ENCODE data around the gene PDSS2.

PDSS2 gene, protein sequence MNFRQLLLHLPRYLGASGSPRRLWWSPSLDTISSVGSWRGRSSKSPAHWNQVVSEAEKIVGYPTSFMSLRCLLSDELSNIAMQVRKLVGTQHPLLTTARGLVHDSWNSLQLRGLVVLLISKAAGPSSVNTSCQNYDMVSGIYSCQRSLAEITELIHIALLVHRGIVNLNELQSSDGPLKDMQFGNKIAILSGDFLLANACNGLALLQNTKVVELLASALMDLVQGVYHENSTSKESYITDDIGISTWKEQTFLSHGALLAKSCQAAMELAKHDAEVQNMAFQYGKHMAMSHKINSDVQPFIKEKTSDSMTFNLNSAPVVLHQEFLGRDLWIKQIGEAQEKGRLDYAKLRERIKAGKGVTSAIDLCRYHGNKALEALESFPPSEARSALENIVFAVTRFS

DNA sequence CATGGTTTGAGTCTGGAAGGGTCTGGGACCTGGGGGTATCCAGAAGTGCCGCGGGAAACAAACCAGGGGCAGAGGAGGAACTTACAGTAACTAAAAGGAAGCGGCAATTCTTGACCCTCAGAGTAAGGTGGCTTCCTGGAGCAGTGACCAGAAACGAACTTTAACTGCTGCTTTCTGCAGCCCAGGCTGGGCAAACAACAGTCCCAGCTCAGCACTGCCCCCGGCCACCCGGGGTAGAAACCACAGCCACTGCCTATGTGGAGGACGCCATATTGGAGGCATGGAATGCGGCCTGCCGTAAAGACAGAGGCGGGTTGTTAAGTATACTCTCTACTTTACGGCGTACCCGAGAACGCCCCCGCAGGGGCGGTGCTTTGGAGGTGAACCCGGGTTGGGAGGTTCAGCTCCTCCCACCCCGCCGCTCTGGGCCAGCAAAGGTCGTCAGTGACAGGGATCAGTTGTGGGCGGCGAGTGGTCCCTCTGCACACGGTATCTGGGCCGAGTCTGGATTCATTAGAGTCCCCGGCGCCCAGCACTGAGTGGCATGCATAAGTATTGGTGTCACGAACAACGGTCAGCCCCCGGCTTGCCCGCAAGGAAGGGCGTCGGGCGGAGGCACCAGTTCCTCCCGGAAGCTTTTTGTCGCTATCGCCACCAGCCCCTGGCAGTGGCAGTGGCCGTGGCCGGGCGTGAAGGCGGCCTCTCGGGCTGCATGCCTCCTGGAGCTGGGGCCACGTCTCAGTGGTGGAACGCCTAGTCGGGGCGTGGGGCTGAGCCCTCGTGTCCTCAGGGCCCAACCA lies at the start of gene PDSS2:
Gene PDSS2 (minus strand): TSS at position 282 of the 800 bp plus-strand sequence. CDS start 279 bp downstream, at position 3.
- peak within 1 kb of the TSS; percentile 90 for H3K27ac ChIP-seq
- TF ChIP-seq, protein P1, sequence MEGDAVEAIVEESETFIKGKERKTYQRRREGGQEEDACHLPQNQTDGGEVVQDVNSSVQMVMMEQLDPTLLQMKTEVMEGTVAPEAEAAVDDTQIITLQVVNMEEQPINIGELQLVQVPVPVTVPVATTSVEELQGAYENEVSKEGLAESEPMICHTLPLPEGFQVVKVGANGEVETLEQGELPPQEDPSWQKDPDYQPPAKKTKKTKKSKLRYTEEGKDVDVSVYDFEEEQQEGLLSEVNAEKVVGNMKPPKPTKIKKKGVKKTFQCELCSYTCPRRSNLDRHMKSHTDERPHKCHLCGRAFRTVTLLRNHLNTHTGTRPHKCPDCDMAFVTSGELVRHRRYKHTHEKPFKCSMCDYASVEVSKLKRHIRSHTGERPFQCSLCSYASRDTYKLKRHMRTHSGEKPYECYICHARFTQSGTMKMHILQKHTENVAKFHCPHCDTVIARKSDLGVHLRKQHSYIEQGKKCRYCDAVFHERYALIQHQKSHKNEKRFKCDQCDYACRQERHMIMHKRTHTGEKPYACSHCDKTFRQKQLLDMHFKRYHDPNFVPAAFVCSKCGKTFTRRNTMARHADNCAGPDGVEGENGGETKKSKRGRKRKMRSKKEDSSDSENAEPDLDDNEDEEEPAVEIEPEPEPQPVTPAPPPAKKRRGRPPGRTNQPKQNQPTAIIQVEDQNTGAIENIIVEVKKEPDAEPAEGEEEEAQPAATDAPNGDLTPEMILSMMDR (conservative IDR thresholded peaks at IDR 0.05): peak; percentile 74

DNA sequence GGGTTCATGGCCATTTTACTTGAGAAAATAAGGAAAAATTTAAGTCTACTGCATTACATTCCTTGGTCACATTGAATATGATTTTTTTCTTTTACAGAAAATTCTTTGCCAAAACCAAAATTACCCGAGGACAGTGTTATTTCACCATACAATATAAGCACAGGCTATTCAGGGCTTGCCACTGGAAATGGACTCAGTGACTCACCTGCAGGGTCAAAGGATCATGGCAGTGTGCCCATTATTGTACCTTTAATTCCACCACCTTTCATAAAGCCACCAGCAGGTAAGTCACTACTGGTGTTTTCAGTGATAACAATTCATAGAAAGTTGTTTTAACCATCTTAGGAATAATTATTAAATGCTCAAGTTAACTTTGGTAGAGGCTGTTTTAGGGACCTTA lies 46.8 kb upstream of the PDSS2 start:
- TF ChIP-seq, protein P1 (conservative IDR thresholded peaks at IDR 0.05): no peak
- no peak overlapping the region for H3K27ac ChIP-seq

- H3K27ac ChIP-seq: no peak overlapping the region
- TF ChIP-seq, protein P1 (conservative IDR thresholded peaks at IDR 0.05): no peak
Measured at GRCh38 chr6:107504270-107505026, 45.1 kb upstream of the PDSS2 start.

GRCh38 chr6:107496892-107497684 lies 37.7 kb upstream of the PDSS2 start:
- TF ChIP-seq, protein P1 (conservative IDR thresholded peaks at IDR 0.05): no peak
- peak overlapping the region; percentile 67 for H3K27ac ChIP-seq

GRCh38 chr6:107495971-107496370 lies 36.6 kb upstream of the PDSS2 start:
- peak overlapping the region; percentile 67 for H3K27ac ChIP-seq
- TF ChIP-seq, protein P1 (conservative IDR thresholded peaks at IDR 0.05): no peak

DNA sequence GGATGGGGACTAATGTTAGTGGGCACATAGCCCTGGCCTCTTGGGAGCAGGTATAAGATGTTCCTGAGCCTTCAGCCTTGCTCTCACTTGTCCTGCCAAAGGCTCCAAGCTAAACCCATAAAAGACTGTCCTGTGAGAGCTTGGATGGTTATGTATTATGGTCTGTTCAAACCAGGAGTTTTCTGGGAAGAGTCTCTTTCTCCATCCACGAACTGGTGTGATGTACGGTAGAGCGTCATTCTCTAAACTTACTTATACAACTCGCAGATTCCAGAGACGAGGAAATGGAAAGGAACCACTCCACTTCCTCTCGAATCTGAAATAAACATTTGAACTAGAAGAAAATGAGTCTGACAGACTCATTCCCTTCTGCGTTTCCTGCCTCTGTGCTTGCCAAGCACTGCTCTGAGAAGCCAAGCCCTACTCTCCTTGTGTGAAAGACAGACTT lies 35.9 kb upstream of the PDSS2 start:
- peak overlapping the region; percentile 67 for H3K27ac ChIP-seq
- TF ChIP-seq, protein P1 (conservative IDR thresholded peaks at IDR 0.05): no peak

Measured in VCaP (cell line).